ENCODE measurements around the gene GFOD1. TPM values are rescaled to one million over a fixed set of nuclear protein-coding genes. Genes with fewer than 3 reads are reported as not detected.
"Not testable (repeated sequence)": the region's sequence is repeated elsewhere in the genome, so short reads cannot be mapped to it uniquely, and the experiment has no call there.

GFOD1 gene
- total RNA-seq, 1 donor from 2014 or later: 51.6 TPM

GRCh38 chr6:13331516-13332348 is 155.7 kb downstream of the GFOD1 start:
- peak overlapping the region; percentile 71 for H3K27ac ChIP-seq (replicated peaks)
- peak; percentile 68 for TF ChIP-seq CTCF (IDR thresholded peaks at IDR 0.05; ENCODE audit: borderline replicate concordance)
- DNase-seq: no peak
- H3K4me1 ChIP-seq: peaks cover 48% of the 10 kb centered on the region
- no peaks in the 10 kb centered on the region for H3K36me3 ChIP-seq
- no peaks in the 10 kb centered on the region for H3K27me3 ChIP-seq (ENCODE audit: low read depth)
- no peak overlapping the region for H3K4me3 ChIP-seq
- intact Hi-C loops (cut with micrococcal nuclease): no loop called here
- no peaks in the 10 kb centered on the region for H3K9me3 ChIP-seq (replicated peaks)

- peak overlapping the region; percentile 87 for H3K4me3 ChIP-seq
- H3K9me3 ChIP-seq (replicated peaks): no peaks in the 10 kb centered on the region
- H3K4me1 ChIP-seq: peaks cover 56% of the 10 kb centered on the region
- no peak for DNase-seq
- intact Hi-C loops (cut with micrococcal nuclease): loop anchor here (10.0 kb wide), 1 partner anchor 414 kb away; no protein-coding TSS in a partner anchor
- peak overlapping the region; percentile 95 for H3K27ac ChIP-seq (replicated peaks)
- H3K36me3 ChIP-seq: peaks cover 28% of the 10 kb centered on the region
- H3K27me3 ChIP-seq (ENCODE audit: low read depth): no peaks in the 10 kb centered on the region
- no peak for TF ChIP-seq CTCF (IDR thresholded peaks at IDR 0.05; ENCODE audit: borderline replicate concordance)
Observed at GRCh38 chr6:13328875-13329183, 158.6 kb downstream of the GFOD1 start.

- intact Hi-C loops (cut with micrococcal nuclease): loop anchor here (10.0 kb wide), 1 partner anchor 413 kb away; no protein-coding TSS in a partner anchor
- Histone ChIP-seq H3K9me3 (replicated peaks) (no peaks in the 10 kb centered on the region), H3K4me3 (peak within 1 kb of the TSS; percentile 87), H3K4me1 (peaks cover 61% of the 10 kb centered on the region), H3K27ac (replicated peaks) (peak within 1 kb of the TSS; percentile 95), H3K27me3 (ENCODE audit: low read depth) (no peaks in the 10 kb centered on the region), H3K36me3 (peaks cover 34% of the 10 kb centered on the region)
- TF ChIP-seq CTCF (IDR thresholded peaks at IDR 0.05; ENCODE audit: borderline replicate concordance): peak; percentile 34
- DNase-seq: peak; percentile 93
Observed at GRCh38 chr6:13328076-13328874, 159.1 kb downstream of the GFOD1 start, which contains the start of gene TBC1D7. Gene TBC1D7 (minus strand): TSS chr6:13328537. CDS start chr6:13326898, 1,639 bp downstream.

- Histone ChIP-seq H3K36me3 (peaks cover 39% of the 10 kb centered on the region), H3K9me3 (replicated peaks) (no peaks in the 10 kb centered on the region), H3K4me3 (peak overlapping the region; percentile 87), H3K4me1 (peaks cover 67% of the 10 kb centered on the region), H3K27me3 (ENCODE audit: low read depth) (no peaks in the 10 kb centered on the region), H3K27ac (replicated peaks) (peak overlapping the region; percentile 95)
- intact Hi-C loops (cut with micrococcal nuclease): loop anchor here (10.0 kb wide), 1 partner anchor 413 kb away; no protein-coding TSS in a partner anchor
- no peak for DNase-seq
- no peak for TF ChIP-seq CTCF (IDR thresholded peaks at IDR 0.05; ENCODE audit: borderline replicate concordance)
Observed at GRCh38 chr6:13327691-13328075, 159.7 kb downstream of the GFOD1 start.

GRCh38 chr6:13326031-13326586 is 161.3 kb downstream of the GFOD1 start:
- intact Hi-C loops (cut with micrococcal nuclease): loop anchor here (10.0 kb wide), 1 partner anchor 411 kb away; no protein-coding TSS in a partner anchor
- peaks cover 60% of the 10 kb centered on the region for H3K4me1 ChIP-seq
- not testable (repeated sequence) for H3K9me3 ChIP-seq (replicated peaks); H3K27me3 ChIP-seq (ENCODE audit: low read depth); DNase-seq; H3K4me3 ChIP-seq; H3K27ac ChIP-seq (replicated peaks)
- H3K36me3 ChIP-seq: peaks cover 55% of the 10 kb centered on the region
